Psoas muscle (tissue), 8 donors: ENCODE results near the gene CSTF1. TPM values are rescaled to one million over a fixed set of nuclear protein-coding genes. Genes with fewer than 3 reads are reported as not detected.
"Not testable (repeated sequence)": the region's sequence is repeated elsewhere in the genome, so short reads cannot be mapped to it uniquely, and the experiment has no call there.

Experiments used
- ATAC-seq, 4 donors: fragments of 200-7000 bp; cut with Tn5 transposase; one replicate each; pipeline ENCODE4 v1.9.1; 2020; ENCODE audit warnings: moderate library complexity in 3 of 4, mild to moderate bottlenecking in 2 of 4
- DNase-seq, 2 donors: peaks; one replicate each; pipeline ENCODE4 v3.0.0-alpha.2; 2020
- H3K27ac ChIP-seq: fragments of 200-600 bp; one replicate; pipeline ENCODE4 v1.8.0; 2022
- H3K27me3 ChIP-seq, 3 donors: fragments of 200-600 bp in 1 of 3; one replicate each; pipeline versions ENCODE4 v1.6.1 to v1.8.0; 2013 to 2022; ENCODE audit warnings: low read length in 2 of 3, mild to moderate bottlenecking in 2 of 3, moderate library complexity in 1 of 3; ENCODE audit not compliant: insufficient read depth in 3 of 3
- H3K36me3 ChIP-seq, 2 donors: fragments of 200-600 bp in 1 of 2; one replicate each; pipeline versions ENCODE4 v1.6.1 to v1.8.0; 2013 to 2022; ENCODE audit warnings: low read depth in 1 of 2, mild to moderate bottlenecking in 1 of 2, moderate library complexity in 1 of 2; ENCODE audit not compliant: insufficient read depth in 1 of 2
- H3K4me1 ChIP-seq: fragments of 200-600 bp; one replicate; pipeline ENCODE4 v1.8.0; 2022
- H3K4me3 ChIP-seq: fragments of 200-600 bp; one replicate; pipeline ENCODE4 v1.8.0; 2022; ENCODE audit warnings: mild to moderate bottlenecking
- H3K9me3 ChIP-seq: fragments of 200-600 bp; one replicate; pipeline ENCODE4 v1.8.0; 2022
- CTCF ChIP-seq: fragments of 200-600 bp; IDR thresholded peaks from one replicate; pipeline ENCODE4 v1.8.0; 2022; ENCODE audit warnings: antibody characterized with exemption
- WGBS, 3 donors: extraction: QIAGEN DNeasy Blood & Tissue Kit; methylation state at CpG; one replicate each; pipeline versions ENCODE4 v1.1.6 to v1.1.7; 2013; 5-methylcytosine and 5-hydroxymethylcytosine counted together
- intact Hi-C, 2 donors: fragments of 100-400 bp; cut with DNase I; formaldehyde crosslinking; loops; one replicate each; pipeline versions ENCODE4 v1.11.0 to v1.14.2; 2022
- polyA plus RNA-seq, 3 donors: library from polyadenylated mRNA; stranded (reverse); fragments of 200-250 nt; gene quantifications; one replicate each; pipeline ENCODE4 v1.2.3, GENCODE V29; 2013
- total RNA-seq, 4 donors: library from RNA; stranded (reverse); fragmentation: NEBNext Ultra II Directional in 2 of 4; extraction: Animal tissue kit (Norgen Biotek cat#: 25700) in 2 of 4; gene quantifications; one replicate each; pipeline versions ENCODE4 v1.2.1 to v1.2.4, GENCODE V29; 2021 to 2023
- donor health status: healthy with polysubstance abuse.
- donor health status: DM: no; HTN: no; CAD: no; lungs with moderate emphysema.
- donor health status: Bipolar disorder and iron deficiency.
- donor health status: healthy.
- donor health status: DM: yes; HTN: yes; CAD: no.
- donor health status: DM: no; HTN: no; CAD: no.
- donor health status: DM: no; HTN: no; CAD: no.
- donor health status: DM: yes; HTN: yes; CAD: no.

CSTF1 gene
- total and polyA plus RNA-seq, 7 donors = 10.0 to 20.3 (median 16.7) TPM

GRCh38 chr20:56409956-56410355 is 17.5 kb downstream of the CSTF1 start:
- intact Hi-C loops = loop anchor here in 1 of 2 donors (5.0 kb wide), 1 partner anchor 57 kb away; the partner anchor contains the start of gene RTF2
- DNase-seq = no peak
- H3K27ac ChIP-seq = no peak overlapping the region

GRCh38 chr20:56411287-56411686 is 18.8 kb downstream of the CSTF1 start:
- H3K27ac ChIP-seq, H3K9me3 ChIP-seq, H3K4me1 ChIP-seq, DNase-seq, H3K27me3 ChIP-seq, ATAC-seq, intact Hi-C loops, H3K4me3 ChIP-seq: not testable (repeated sequence)
- WGBS, 3 donors = 94 to 97% (median 96%) methylated on average over 7 of the region's 7 CpGs
- peaks cover 6 to 30% of the 10 kb centered on the region in 2 donors for H3K36me3 ChIP-seq

More at GRCh38 chr20:56409956-56410355, 17.5 kb downstream of the CSTF1 start:
- no peaks in the 10 kb centered on the region for H3K9me3 ChIP-seq
- no peaks in the 10 kb centered on the region for H3K27me3 ChIP-seq
- WGBS, 3 donors = 55 to 87% (median 83%) methylated on average over 1 of the region's 1 CpG
- H3K36me3 ChIP-seq = peaks cover 6 to 43% of the 10 kb centered on the region in 2 donors
- no peak for ATAC-seq
- no peak for TF ChIP-seq CTCF
- no peak overlapping the region for H3K4me3 ChIP-seq
- no peaks in the 10 kb centered on the region for H3K4me1 ChIP-seq

GRCh38 chr20:56411759-56412472 is 19.5 kb downstream of the CSTF1 start, which contains the start of gene CASS4:
CASS4 (plus strand) TSS chr20:56412260; CDS start chr20:56412459, 199 bp downstream.
- Histone ChIP-seq H3K4me3 (peak within 1 kb of the TSS; percentile 26), H3K36me3 (peaks cover 3 to 24% of the 10 kb centered on the region in 2 donors), H3K9me3 (no peaks in the 10 kb centered on the region), H3K27me3 (no peaks in the 10 kb centered on the region), H3K27ac (no peak within 1 kb of the TSS), H3K4me1 (no peaks in the 10 kb centered on the region)
- no peak for DNase-seq
- intact Hi-C loops = no loop called here
- peak in 2 of 4 donors; percentile 27 to 35 for ATAC-seq
- no peak for TF ChIP-seq CTCF
- WGBS, 3 donors = 66 to 71% (median 67%) methylated on average over 10 of the region's 10 CpGs

GRCh38 chr20:56412473-56412790 is 20.0 kb downstream of the CSTF1 start:
- ATAC-seq (no peak), DNase-seq (no peak)
- Histone ChIP-seq H3K36me3 (peaks cover 0 to 20% of the 10 kb centered on the region in 2 donors), H3K27ac (no peak overlapping the region), H3K27me3 (no peaks in the 10 kb centered on the region), H3K4me3 (peak overlapping the region; percentile 26), H3K4me1 (no peaks in the 10 kb centered on the region), H3K9me3 (no peaks in the 10 kb centered on the region)
- no peak for TF ChIP-seq CTCF
- 92 to 94% (median 93%) methylated on average over 7 of the region's 7 CpGs for WGBS, 3 donors
- intact Hi-C loops = no loop called here

- H3K4me3 ChIP-seq = peak overlapping the region; percentile 26
- intact Hi-C loops = no loop called here
- no peaks in the 10 kb centered on the region for H3K9me3 ChIP-seq
- TF ChIP-seq CTCF = no peak
- H3K27me3 ChIP-seq = no peaks in the 10 kb centered on the region
- no peak for ATAC-seq
- 95 to 100% (median 99%) methylated on average over 3 of the region's 3 CpGs for WGBS, 3 donors
- DNase-seq = no peak
- no peak overlapping the region for H3K27ac ChIP-seq
- no peaks in the 10 kb centered on the region for H3K4me1 ChIP-seq
- H3K36me3 ChIP-seq = peaks cover 0 to 14% of the 10 kb centered on the region in 2 donors
Measured at GRCh38 chr20:56412949-56413348, 20.5 kb downstream of the CSTF1 start.
